SK-N-SH treated with all-trans-retinoic acid at 6 μM for 48 hours (cell line): ENCODE measurements around the gene SNCG.

Source experiments
- ARNTL ChIP-seq: fragments of 450-650 bp; formaldehyde crosslinking; IDR thresholded peaks from 2 replicates; pipeline ENCODE4 v1.5.0; 2020; ENCODE audit warnings: low read depth, mild to moderate bottlenecking, moderate library complexity, borderline replicate concordance
- CREB5 ChIP-seq: fragments of 250-450 bp; sonication (Bioruptor Pico); IDR thresholded peaks from 2 replicates; pipeline ENCODE4 v1.5.1; 2020; ENCODE audit warnings: low read depth, mild to moderate bottlenecking, moderate library complexity
- GLIS3 ChIP-seq: fragments of 250-450 bp; sonication (Bioruptor Pico); IDR thresholded peaks from 2 replicates; pipeline ENCODE4 v1.5.0; 2020; ENCODE audit warnings: mild to moderate bottlenecking, moderate library complexity
- PATZ1 ChIP-seq: fragments of 250-450 bp; sonication (Bioruptor Pico); IDR thresholded peaks from 2 replicates; pipeline ENCODE4 v1.8.0; 2020; ENCODE audit warnings: mild to moderate bottlenecking, moderate library complexity, borderline replicate concordance
- SNAI2 ChIP-seq: fragments of 250-450 bp; sonication (Bioruptor Pico); IDR thresholded peaks from 2 replicates; pipeline ENCODE4 v1.5.0; 2020; ENCODE audit warnings: mild to moderate bottlenecking, moderate library complexity
- ZNF565 ChIP-seq: fragments of 450-650 bp; formaldehyde crosslinking; conservative IDR thresholded peaks from 2 replicates; pipeline ENCODE4 v1.5.0; 2020; ENCODE audit warnings: low read depth, mild to moderate bottlenecking, moderate library complexity

GRCh38 chr10:86945361-86946212 lies 12.8 kb upstream of the SNCG start:
- TF ChIP-seq CREB5 (no peak), ARNTL (CRISPR knock-in tag) (no peak), PATZ1 (CRISPR knock-in tag) (no peak), ZNF565 (no peak), GLIS3 (no peak), SNAI2 (CRISPR knock-in tag) (no peak)
